NCI-H2171 treated with DMSO at 0.1 percent for 48 hours (cell line): ENCODE data around the gene DNAAF3.

Experiments
- DNase-seq: peaks from one replicate; lab custom pipeline; 2025; lab: John Stamatoyannopoulos, UW

DNAAF3 gene

GRCh38 chr19:55153652-55154264 lies 12.7 kb downstream of the DNAAF3 start:
- no peak for DNase-seq

GRCh38 chr19:55152017-55152416 lies 14.4 kb downstream of the DNAAF3 start:
- DNase-seq = peak; percentile 99

GRCh38 chr19:55149078-55150003 lies 17.1 kb downstream of the DNAAF3 start, which contains the start of gene TNNT1:
TNNT1 (minus strand) TSS chr19:55149206; CDS start chr19:55147157, 2,049 bp downstream.
- no peak for DNase-seq

- no peak for DNase-seq
Observed at GRCh38 chr19:55147545-55148251, 18.7 kb downstream of the DNAAF3 start.

DNA sequence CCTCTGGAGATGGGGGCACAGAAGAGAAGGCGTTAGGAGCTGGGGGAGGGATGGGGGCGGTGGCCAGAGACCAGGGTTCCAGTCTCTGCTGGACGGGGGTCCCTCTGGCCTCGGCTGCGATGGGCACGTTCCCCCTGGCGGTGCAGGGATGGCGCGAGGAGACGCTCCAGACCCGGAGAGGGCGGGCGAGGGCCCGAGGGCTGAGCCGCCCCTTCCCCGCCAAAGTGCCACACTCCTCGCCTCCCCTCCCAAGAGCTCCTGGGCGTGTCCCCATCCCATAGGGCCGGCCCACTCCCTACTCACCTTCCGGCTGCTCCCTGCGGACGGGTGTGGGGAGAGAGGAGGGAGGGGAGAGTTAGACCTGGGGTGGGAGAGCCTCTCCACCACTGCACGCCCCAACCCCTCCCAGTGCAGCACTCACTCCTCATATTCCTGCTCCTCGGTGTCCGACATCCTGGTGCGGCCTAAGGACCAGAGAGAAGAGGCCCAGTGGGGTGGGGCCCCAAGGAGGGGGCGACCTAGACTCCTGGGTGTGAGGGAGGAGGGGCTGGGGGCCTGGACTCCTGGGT lies 19.6 kb downstream of the DNAAF3 start:
- DNase-seq = peak; percentile 83

DNA sequence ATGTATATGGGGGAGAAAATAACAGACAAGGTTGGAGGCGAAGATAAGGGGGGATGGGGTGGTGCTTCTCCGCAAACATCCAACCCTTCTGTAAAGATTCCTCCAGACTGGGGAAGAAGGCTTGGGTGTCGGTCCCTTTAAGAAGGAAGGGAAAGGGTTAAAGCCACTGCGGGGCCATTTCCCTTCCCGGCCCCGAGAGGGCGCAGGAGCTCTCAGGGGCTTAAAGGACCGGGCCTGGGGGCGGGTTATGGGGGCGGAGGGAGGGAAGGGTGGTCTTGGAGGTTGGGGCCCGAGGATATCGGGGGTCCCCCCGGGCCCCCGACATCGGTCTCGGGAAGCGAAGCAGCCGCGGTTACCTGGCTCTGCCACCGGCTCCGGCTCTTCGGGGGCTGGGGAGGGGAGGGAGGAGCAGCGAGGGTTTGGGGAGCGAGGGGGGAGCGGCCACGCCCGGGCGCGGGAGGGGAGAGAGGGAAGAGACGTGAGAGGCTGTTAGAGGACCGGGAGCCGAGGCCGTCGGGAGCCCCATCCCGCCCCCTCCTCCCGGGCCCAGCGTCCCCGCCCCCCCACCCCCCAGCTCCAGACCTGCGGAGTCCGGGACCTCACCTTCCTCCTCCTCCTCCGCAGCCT lies 20.2 kb downstream of the DNAAF3 start:
- peak; percentile 67 for DNase-seq

- DNase-seq = no peak
Observed at GRCh38 chr19:55145232-55145631, 21.2 kb downstream of the DNAAF3 start.

DNA sequence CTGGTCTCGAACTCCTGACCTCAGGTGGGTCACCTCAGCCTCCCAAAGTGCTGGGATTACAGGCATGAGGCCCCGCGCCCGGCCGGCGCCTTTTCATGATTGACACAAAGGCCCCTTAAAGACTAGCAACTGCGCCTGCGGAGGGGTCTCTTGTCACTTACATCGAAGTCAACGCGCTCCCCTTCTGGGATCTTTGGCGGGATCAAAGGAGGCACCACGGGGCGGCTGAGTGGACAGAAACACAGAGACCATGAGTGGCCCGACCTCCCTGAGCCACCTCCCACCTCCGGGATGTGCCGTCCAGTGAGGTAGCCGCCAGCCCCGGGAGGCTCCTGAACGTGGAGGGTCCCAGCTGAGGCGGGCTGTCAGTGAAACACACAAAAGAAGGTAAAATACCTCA lies 24.7 kb downstream of the DNAAF3 start:
- no peak for DNase-seq

DNA sequence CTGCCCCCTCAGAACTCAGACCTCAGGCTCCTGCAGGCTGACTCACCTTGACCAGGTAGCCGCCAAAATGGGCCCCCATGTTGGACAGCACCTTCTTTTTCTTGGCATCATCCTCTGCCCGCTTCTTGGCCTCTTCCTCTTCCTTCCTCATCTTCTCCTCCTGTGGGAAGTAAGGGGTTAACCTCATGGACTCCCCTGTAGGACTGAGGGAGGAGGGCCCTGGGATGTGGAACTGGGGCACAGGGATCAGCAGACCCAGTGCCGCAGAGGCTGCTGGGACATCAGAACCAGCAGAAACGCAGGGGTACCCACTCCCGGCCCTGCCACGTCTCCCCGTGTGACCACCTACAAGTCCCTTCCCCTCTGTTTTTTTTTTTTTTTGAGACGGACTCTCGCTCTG lies 28.5 kb downstream of the DNAAF3 start:
- no peak for DNase-seq

- DNase-seq = no peak
Observed at GRCh38 chr19:55136399-55137102, 29.9 kb downstream of the DNAAF3 start.

- no peak for DNase-seq
Observed at GRCh38 chr19:55134736-55135135, 31.7 kb downstream of the DNAAF3 start.

GRCh38 chr19:55133639-55134444 lies 32.6 kb downstream of the DNAAF3 start:
- DNase-seq = no peak

- DNase-seq = no peak
Observed at GRCh38 chr19:55132453-55133129, 33.8 kb downstream of the DNAAF3 start.

DNA sequence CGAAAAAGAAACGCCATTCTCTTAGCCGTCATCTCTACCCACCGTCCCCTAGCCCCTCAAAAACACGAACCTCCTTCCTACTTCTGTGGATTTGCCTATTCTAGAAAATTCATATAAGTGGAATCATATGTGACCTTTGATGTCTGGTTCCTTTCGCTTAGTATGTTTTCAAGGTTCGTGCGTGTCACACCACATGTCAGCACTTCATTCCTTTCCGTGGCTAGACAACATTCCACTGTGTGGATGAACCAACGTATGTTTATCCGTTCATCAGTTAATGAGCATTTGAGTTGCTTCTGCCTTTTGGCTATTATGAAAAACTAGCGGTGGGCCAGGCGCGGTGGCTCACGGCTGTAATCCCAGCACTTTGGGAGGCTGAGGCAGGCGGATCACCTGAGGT lies 35.0 kb downstream of the DNAAF3 start:
- no peak for DNase-seq

GRCh38 chr19:55119053-55119452 lies 47.4 kb downstream of the DNAAF3 start:
- no peak for DNase-seq

DNA sequence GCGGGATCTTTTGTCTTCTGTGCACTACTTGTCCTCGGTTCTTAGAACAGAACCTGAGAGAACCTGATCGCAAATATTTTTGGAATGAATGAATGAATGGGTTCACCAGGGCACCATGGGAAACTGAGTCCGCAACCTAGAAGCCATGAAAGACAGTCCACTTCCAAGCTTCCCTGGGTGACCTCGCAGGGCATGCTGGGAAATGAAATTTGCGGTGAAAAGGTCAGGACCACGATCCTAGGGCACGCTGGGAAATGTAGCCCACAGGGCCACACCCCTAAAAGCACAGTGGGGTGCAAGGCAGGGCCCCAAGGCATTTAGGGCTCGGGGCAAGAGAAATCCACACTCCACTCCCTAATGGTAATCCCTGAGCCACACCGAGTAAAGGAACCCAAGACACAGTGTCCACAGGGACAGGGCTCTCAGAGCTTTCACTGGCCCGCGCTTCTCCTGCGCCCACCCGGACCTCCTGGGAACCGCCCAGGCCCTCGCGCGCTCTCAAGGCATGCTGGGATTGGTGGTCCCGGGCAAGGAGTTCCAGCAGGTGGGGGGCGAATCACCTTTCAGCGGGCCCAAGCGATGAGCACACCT lies 47.9 kb downstream of the DNAAF3 start:
- DNase-seq = peak; percentile 22

DNA sequence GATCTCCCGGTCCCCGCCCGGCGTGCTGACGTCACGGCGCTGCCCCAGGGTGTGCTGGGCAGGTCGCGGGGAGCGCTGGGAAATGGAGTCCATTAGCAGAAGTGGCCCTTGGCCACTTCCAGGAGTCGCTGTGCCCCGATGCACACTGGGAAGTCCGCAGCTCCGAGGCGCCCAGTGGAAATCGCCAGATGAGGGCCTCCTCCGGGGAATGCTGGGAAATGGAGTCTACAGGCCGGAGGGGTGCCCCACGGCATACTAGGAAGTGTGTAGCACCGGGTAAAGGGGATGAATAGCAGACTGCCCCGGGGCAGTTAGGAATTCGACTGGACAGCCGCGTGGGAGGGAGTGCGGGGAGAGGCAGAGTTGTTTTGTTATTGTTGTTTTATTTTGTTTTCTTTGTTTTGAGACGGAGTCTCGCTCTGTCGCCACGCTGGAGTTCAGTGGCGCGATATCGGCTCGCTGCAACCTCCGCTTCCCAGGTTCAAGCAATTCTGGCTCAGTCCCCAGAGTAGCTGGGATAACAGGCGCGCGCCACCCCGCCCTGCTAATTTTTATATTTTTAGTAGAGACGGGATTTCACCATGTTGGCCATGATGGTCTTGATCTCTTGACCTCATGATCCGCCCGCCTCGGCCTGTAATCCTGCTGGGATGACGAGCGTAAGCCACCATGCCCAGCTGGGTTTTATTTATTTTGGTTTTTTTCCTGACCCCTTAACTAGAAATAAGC lies 48.6 kb downstream of the DNAAF3 start:
- DNase-seq = peak; percentile 98

DNA sequence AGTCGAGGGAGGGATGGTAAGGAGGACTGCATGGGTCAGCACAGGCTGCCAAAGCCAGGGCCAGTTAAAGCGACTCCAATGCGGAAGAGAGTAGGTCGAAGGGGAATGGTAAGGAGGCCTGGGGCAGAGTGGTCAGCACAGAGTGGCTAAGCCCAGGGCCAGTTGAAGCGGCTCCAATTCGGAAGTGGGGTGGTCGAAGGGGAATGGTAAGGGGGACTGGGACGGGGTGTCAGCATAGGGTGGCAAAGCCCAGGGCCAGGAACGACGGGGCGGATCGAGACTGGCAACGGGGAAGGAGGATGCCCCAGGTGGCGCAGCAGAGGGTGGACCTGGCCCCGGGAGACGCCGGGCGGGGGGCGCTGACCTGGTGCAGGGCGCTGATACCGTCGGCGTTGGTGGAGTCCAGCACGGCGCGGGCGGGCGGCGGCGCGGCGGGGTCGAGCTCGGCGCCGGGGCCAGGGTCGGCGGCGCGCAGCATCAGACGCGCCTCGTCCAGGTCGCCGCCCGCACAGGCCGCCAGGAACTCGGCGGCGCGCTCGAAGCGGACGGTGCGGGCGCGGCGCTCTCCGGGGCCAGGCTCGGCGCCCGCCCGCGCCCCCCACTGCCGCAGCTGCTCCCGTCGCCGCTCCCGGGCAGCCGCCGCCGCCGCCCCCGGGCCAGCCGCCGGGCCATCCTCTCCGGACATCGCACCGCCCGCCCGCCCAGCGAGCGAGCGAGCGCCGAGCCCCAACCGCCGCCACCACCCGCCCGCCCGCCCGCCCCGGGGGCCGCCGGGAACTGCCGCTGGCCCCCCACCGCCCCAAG lies 49.4 kb downstream of the DNAAF3 start, which contains the start of gene PPP1R12C:
PPP1R12C (minus strand) TSS at position 779 of the 804 bp plus-strand sequence; CDS start at position 685, 94 bp downstream.
- no peak for DNase-seq
